ENCODE measurements around the gene NAALADL2. TPM values are rescaled to one million over a fixed set of nuclear protein-coding genes. Genes with fewer than 3 reads are reported as not detected.

The NAALADL2 gene
- total RNA-seq, 1 donor from 2014 or later = 2.8 TPM

DNA sequence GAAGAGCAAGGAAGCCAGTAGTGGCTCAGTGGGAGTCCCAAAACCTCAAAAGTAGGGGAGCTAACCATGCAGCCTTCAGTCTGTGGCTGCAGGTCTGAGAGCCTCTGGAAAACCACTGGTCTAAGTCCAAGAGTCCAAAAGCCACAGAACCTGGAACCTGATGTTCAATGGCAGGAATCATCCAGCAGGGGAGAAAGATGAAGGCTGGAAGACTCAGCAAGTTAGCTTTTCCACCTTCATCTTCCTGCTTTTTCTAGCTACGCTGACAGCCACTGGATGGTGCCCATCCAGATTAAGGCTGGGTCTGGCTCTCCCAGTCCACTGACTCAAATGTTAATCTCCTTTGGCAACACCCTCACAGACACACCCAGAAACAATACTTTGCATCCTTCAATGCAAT lies 626.3 kb downstream of the NAALADL2 start:
- H3K36me3 Mint-ChIP-seq (ENCODE audit: low read depth) = no peaks in the 10 kb centered on the region
- no peaks in the 10 kb centered on the region for H3K27me3 Mint-ChIP-seq (ENCODE audit: low read depth)
- H3K9me3 Mint-ChIP-seq = peaks cover 3% of the 10 kb centered on the region
- H3K4me1 Mint-ChIP-seq = no peaks in the 10 kb centered on the region
- TF ChIP-seq, protein P1, sequence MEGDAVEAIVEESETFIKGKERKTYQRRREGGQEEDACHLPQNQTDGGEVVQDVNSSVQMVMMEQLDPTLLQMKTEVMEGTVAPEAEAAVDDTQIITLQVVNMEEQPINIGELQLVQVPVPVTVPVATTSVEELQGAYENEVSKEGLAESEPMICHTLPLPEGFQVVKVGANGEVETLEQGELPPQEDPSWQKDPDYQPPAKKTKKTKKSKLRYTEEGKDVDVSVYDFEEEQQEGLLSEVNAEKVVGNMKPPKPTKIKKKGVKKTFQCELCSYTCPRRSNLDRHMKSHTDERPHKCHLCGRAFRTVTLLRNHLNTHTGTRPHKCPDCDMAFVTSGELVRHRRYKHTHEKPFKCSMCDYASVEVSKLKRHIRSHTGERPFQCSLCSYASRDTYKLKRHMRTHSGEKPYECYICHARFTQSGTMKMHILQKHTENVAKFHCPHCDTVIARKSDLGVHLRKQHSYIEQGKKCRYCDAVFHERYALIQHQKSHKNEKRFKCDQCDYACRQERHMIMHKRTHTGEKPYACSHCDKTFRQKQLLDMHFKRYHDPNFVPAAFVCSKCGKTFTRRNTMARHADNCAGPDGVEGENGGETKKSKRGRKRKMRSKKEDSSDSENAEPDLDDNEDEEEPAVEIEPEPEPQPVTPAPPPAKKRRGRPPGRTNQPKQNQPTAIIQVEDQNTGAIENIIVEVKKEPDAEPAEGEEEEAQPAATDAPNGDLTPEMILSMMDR (conservative IDR thresholded peaks at IDR 0.05) = no peak
- H3K4me3 Mint-ChIP-seq = no peak overlapping the region
- no peak overlapping the region for H3K27ac Mint-ChIP-seq (ENCODE audit: unreplicated experiment)
- no peak for DNase-seq (ENCODE audit: low read depth, low spot score)

GRCh38 chr3:175486255-175486654 lies 627.1 kb downstream of the NAALADL2 start:
- Mint-ChIP-seq H3K27me3 (ENCODE audit: low read depth) (no peaks in the 10 kb centered on the region), H3K9me3 (peaks cover 3% of the 10 kb centered on the region), H3K36me3 (ENCODE audit: low read depth) (no peaks in the 10 kb centered on the region), H3K27ac (ENCODE audit: unreplicated experiment) (no peak overlapping the region), H3K4me1 (no peaks in the 10 kb centered on the region), H3K4me3 (no peak overlapping the region)
- DNase-seq (ENCODE audit: low read depth, low spot score) = no peak
- TF ChIP-seq, protein P1 (conservative IDR thresholded peaks at IDR 0.05) = no peak

DNA sequence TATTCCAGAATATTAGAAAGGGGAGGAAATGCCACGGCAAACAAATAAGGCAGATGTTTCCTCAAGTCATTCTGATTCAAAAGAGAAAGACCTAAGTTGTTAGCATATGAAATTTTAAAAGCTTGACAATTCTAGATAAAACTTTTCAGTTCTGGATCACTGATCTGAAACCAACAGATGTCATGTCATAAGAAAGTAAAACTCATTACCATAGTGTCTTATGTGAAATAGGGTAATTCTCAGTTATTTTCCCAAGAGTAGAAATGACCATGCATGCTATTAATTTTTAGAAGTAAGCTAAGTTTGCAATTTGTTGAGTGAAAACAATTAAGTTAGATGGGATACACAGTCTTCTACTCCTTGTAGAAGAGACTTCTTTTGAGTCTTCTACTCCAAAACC lies 630.3 kb downstream of the NAALADL2 start:
- TF ChIP-seq, protein P1 (conservative IDR thresholded peaks at IDR 0.05) = no peak
- no peak for DNase-seq (ENCODE audit: low read depth, low spot score)
- Mint-ChIP-seq H3K4me3 (no peak overlapping the region), H3K9me3 (peaks cover 3% of the 10 kb centered on the region), H3K36me3 (ENCODE audit: low read depth) (no peaks in the 10 kb centered on the region), H3K27ac (ENCODE audit: unreplicated experiment) (no peak overlapping the region), H3K4me1 (no peaks in the 10 kb centered on the region), H3K27me3 (ENCODE audit: low read depth) (no peaks in the 10 kb centered on the region)

GRCh38 chr3:175493301-175493700 lies 634.2 kb downstream of the NAALADL2 start:
- no peaks in the 10 kb centered on the region for H3K4me1 Mint-ChIP-seq

DNA sequence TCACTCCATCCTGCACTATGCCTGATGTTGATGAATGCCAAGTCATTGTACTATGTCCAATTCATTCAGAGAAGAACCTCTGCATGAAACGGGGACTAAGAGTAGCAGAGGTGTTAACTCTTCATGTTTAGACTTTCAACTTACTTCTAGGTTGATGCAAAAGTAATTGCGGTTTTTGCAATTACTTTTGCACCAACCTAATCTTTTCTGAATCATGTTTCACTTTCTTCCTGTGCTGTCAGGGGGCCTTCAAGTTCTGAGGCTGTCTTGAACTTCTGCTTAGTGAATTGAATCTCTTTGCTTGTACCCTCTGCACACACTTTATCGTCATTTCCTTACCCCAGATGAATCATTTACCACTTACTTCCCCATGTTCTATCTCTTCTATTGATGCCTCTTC lies 636.2 kb downstream of the NAALADL2 start:
- no peaks in the 10 kb centered on the region for H3K9me3 Mint-ChIP-seq
- H3K27me3 Mint-ChIP-seq (ENCODE audit: low read depth) = no peaks in the 10 kb centered on the region
- no peaks in the 10 kb centered on the region for H3K4me1 Mint-ChIP-seq
- H3K4me3 Mint-ChIP-seq = no peak overlapping the region
- no peaks in the 10 kb centered on the region for H3K36me3 Mint-ChIP-seq (ENCODE audit: low read depth)
- no peak overlapping the region for H3K27ac Mint-ChIP-seq (ENCODE audit: unreplicated experiment)
- TF ChIP-seq, protein P1 (conservative IDR thresholded peaks at IDR 0.05) = no peak
- DNase-seq (ENCODE audit: low read depth, low spot score) = no peak

More at GRCh38 chr3:175493301-175493700, 634.2 kb downstream of the NAALADL2 start:
- Mint-ChIP-seq H3K4me3 (no peak overlapping the region), H3K9me3 (no peaks in the 10 kb centered on the region), H3K27ac (ENCODE audit: unreplicated experiment) (no peak overlapping the region), H3K27me3 (ENCODE audit: low read depth) (no peaks in the 10 kb centered on the region), H3K36me3 (ENCODE audit: low read depth) (no peaks in the 10 kb centered on the region)
- TF ChIP-seq, protein P1 (conservative IDR thresholded peaks at IDR 0.05) = no peak
- no peak for DNase-seq (ENCODE audit: low read depth, low spot score)

DNA sequence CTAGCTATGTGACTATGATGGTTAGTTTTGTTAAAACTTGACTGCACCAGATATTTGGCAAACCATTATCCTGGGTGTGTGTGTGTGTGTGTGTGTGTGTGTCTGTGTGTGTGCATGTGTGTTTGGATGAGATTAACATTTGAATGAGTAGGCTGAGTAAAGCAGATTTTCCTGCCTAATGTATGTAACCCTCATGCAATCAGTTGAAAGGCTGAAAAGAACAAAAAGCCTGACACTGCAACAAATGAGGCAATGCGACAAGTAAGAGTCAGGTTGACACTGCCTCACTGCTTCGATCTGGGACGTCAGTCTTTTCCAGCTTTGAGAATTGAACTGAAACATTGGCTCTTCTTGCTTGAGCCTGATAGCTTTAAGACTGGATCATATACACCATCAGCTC lies 643.0 kb downstream of the NAALADL2 start:
- H3K9me3 Mint-ChIP-seq = peaks cover 7% of the 10 kb centered on the region
- no peak overlapping the region for H3K4me3 Mint-ChIP-seq
- peaks cover 19% of the 10 kb centered on the region for H3K4me1 Mint-ChIP-seq
- peak overlapping the region; percentile 13 for H3K27ac Mint-ChIP-seq (ENCODE audit: unreplicated experiment)
- peaks cover 15% of the 10 kb centered on the region for H3K36me3 Mint-ChIP-seq (ENCODE audit: low read depth)
- no peaks in the 10 kb centered on the region for H3K27me3 Mint-ChIP-seq (ENCODE audit: low read depth)
- DNase-seq (ENCODE audit: low read depth, low spot score) = no peak
- TF ChIP-seq, protein P1 (conservative IDR thresholded peaks at IDR 0.05) = no peak

Measured in neural crest cell (in vitro differentiated cells).